DOHH2 (cell line): ENCODE results near the gene UPF2.
"Not testable (repeated sequence)": the region's sequence is repeated elsewhere in the genome, so short reads cannot be mapped to it uniquely, and the experiment has no call there.

ENCODE experiments used
- H3F3A ChIP-seq: fragments of 200-600 bp; sonication (generic), shearing (Covaris generic); 2 replicates; pipeline ENCODE4 v1.6.0; 2016; ENCODE audit warnings: antibody characterized with exemption, mild to moderate bottlenecking; ENCODE audit not compliant: control insufficient read depth, insufficient read depth
- H3K27ac ChIP-seq: fragments of 200-600 bp; sonication (generic); 2 replicates; pipeline ENCODE4 v1.5.1; 2014; ENCODE audit warnings: low read depth, mild to moderate bottlenecking, low read length, moderate library complexity
- H3K27me3 ChIP-seq: fragments of 200-600 bp; sonication (generic); 2 replicates; pipeline ENCODE4 v1.6.1; 2014; ENCODE audit warnings: mild to moderate bottlenecking, low read length, mixed read lengths; ENCODE audit not compliant: control insufficient read depth
- H3K36me3 ChIP-seq: fragments of 200-600 bp; sonication (generic); 2 replicates; pipeline ENCODE4 v1.6.1; 2014; ENCODE audit warnings: mild to moderate bottlenecking, low read length, moderate library complexity, mixed read lengths; ENCODE audit not compliant: control insufficient read depth
- H3K4me1 ChIP-seq: fragments of 200-600 bp; sonication (generic); 2 replicates; pipeline ENCODE4 v1.6.1; 2014; ENCODE audit warnings: mild to moderate bottlenecking, low read length, mixed read lengths; ENCODE audit not compliant: control insufficient read depth
- H3K4me2 ChIP-seq: fragments of 200-600 bp; sonication (generic); 2 replicates; pipeline ENCODE4 v1.6.0; 2014; ENCODE audit warnings: mild to moderate bottlenecking, low read length, moderate library complexity
- H3K4me3 ChIP-seq: fragments of 200-600 bp; sonication (generic); 2 replicates; pipeline ENCODE4 v1.5.1; 2014; ENCODE audit warnings: mild to moderate bottlenecking, low read length, mixed read lengths
- H3K79me2 ChIP-seq: fragments of 200-600 bp; sonication (generic); 2 replicates; pipeline ENCODE4 v1.6.1; 2014; ENCODE audit warnings: mild to moderate bottlenecking, low read length, mixed read lengths; ENCODE audit not compliant: control insufficient read depth
- H3K9me2 ChIP-seq: fragments of 200-600 bp; sonication (generic); replicated peaks from 2 replicates; pipeline ENCODE4 v1.6.1; 2014; ENCODE audit warnings: mild to moderate bottlenecking, low read length, mixed read lengths; ENCODE audit not compliant: control insufficient read depth
- H3K9me3 ChIP-seq: fragments of 200-600 bp; sonication (generic); 2 replicates; pipeline ENCODE4 v1.6.1; 2014; ENCODE audit warnings: antibody characterized with exemption, low read length, mixed read lengths; ENCODE audit not compliant: control insufficient read depth, insufficient read depth
- H4K20me1 ChIP-seq: fragments of 200-600 bp; sonication (generic); 2 replicates; pipeline ENCODE4 v1.6.0; 2014; ENCODE audit warnings: low read depth, mild to moderate bottlenecking, antibody characterized with exemption, low read length, moderate library complexity; ENCODE audit not compliant: control insufficient read depth, insufficient read depth
- EZH2phosphoT487 ChIP-seq: fragments of 200-600 bp; sonication (generic); IDR thresholded peaks from 2 replicates; pipeline ENCODE4 v1.6.1; 2017; ENCODE audit warnings: borderline replicate concordance, mild to moderate bottlenecking, antibody characterized with exemption, low read length, moderate library complexity, mixed read lengths
- TF ChIP-seq, protein P1 (sequence below): fragments of 200-600 bp; sonication (generic); IDR thresholded peaks from one replicate; pipeline ENCODE4 v1.5.1; 2014; ENCODE audit warnings: antibody characterized with exemption, mild to moderate bottlenecking, low read depth, low read length; ENCODE audit not compliant: poor library complexity, severe bottlenecking

Gene UPF2

DNA sequence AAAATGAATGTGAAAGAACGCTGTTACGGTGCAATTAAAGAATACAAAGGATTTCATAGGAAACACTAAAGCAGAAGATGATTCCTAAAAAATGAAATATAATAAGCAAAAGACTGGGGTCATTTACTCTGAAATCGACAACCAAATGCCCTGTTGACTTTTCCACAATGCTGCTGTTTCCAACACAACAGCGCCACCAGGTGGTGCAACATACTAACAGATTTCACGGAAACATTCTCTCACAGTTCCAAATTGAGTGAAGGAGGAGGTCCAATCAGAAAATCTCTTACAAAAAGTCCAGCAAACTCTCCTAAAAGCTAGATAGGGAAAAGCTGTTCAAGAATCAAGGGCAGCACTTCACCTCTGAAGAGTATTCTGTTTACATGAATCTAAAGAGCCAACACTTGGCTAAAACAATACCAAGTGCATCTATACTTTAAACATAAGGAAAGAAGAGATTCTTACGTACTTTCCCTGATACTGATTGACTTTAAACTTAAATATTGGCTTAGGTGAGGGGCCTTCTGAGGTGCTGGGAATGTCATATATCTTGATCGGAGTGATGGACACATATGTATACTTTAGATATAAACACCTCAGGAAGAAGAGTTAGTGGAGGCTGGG is 55.9 kb downstream of the UPF2 start:
- no peaks in the 10 kb centered on the region; the same call in 1 of the 2 replicates for H4K20me1 ChIP-seq
- H3K4me3 ChIP-seq: no peak overlapping the region
- H3K27me3 ChIP-seq: no peaks in the 10 kb centered on the region
- peaks cover 31% of the 10 kb centered on the region for H3F3A ChIP-seq
- peak overlapping the region; percentile 3 for H3K4me2 ChIP-seq
- H3K9me2 ChIP-seq: no peaks in the 10 kb centered on the region
- peaks cover 53% of the 10 kb centered on the region for H3K4me1 ChIP-seq
- peaks cover 24% of the 10 kb centered on the region for H3K79me2 ChIP-seq
- no peaks in the 10 kb centered on the region for H3K9me3 ChIP-seq
- peak overlapping the region; percentile 17 for H3K27ac ChIP-seq
- no peak for TF ChIP-seq EZH2phosphoT487
- TF ChIP-seq, protein P1, sequence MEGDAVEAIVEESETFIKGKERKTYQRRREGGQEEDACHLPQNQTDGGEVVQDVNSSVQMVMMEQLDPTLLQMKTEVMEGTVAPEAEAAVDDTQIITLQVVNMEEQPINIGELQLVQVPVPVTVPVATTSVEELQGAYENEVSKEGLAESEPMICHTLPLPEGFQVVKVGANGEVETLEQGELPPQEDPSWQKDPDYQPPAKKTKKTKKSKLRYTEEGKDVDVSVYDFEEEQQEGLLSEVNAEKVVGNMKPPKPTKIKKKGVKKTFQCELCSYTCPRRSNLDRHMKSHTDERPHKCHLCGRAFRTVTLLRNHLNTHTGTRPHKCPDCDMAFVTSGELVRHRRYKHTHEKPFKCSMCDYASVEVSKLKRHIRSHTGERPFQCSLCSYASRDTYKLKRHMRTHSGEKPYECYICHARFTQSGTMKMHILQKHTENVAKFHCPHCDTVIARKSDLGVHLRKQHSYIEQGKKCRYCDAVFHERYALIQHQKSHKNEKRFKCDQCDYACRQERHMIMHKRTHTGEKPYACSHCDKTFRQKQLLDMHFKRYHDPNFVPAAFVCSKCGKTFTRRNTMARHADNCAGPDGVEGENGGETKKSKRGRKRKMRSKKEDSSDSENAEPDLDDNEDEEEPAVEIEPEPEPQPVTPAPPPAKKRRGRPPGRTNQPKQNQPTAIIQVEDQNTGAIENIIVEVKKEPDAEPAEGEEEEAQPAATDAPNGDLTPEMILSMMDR: peak; percentile 94
- peaks cover 70% of the 10 kb centered on the region for H3K36me3 ChIP-seq

DNA sequence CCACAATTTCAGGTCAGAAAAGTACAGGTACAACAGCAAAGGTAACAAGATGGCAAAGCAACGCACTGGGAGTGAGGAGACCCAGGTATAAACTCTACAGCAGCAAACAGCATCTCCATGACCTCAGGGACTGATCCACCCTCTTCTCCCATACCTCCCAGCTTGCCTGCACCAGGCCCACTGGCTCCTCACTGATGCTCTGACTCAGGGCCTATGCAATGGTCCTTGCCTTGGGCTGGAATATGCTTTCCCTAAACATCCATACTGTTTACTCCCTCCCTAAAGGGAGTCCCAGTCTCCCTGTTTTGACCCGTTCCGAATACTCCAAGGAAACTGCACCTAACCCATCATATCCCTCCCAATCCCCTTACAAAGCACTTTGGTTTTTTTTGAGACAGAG is 60.4 kb downstream of the UPF2 start:
- peaks cover 3% of the 10 kb centered on the region; the same call in 1 of the 2 replicates for H3F3A ChIP-seq
- H3K4me3 ChIP-seq: no peak overlapping the region
- H3K9me2 ChIP-seq: no peaks in the 10 kb centered on the region
- H3K4me2 ChIP-seq: no peak overlapping the region
- no peaks in the 10 kb centered on the region for H3K9me3 ChIP-seq
- H3K36me3 ChIP-seq: peaks cover 69% of the 10 kb centered on the region
- H4K20me1 ChIP-seq: no peaks in the 10 kb centered on the region; the same call in 1 of the 2 replicates
- H3K4me1 ChIP-seq: peaks cover 11% of the 10 kb centered on the region
- H3K27me3 ChIP-seq: no peaks in the 10 kb centered on the region
- TF ChIP-seq EZH2phosphoT487: no peak
- TF ChIP-seq, protein P1: no peak
- H3K79me2 ChIP-seq: peaks cover 9% of the 10 kb centered on the region
- no peak overlapping the region for H3K27ac ChIP-seq

DNA sequence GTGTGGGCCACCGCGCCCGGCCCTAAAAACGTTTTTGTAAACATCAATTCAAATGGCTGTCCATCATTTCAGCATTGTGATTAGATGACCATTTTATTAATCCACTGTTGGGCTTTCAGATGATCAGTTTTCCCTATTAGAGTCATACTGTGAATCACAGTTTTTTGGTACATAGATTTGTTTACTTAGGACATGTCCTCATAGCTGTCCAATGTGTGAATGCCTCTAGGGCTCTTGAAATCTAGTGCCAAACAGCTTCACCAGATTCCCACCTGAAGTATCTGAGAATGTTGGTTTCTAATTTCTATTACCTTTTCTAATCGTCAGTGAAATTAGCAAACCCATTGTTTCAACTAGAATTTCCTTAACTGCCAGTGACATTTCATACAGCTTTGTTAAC is 66.8 kb downstream of the UPF2 start:
- TF ChIP-seq, protein P1: no peak
- TF ChIP-seq EZH2phosphoT487: no peak
- Histone ChIP-seq H3F3A (no peaks in the 10 kb centered on the region), H3K4me3 (no peak overlapping the region), H3K79me2 (no peaks in the 10 kb centered on the region), H3K27ac (no peak overlapping the region), H4K20me1 (no peaks in the 10 kb centered on the region), H3K27me3 (no peaks in the 10 kb centered on the region), H3K36me3 (peaks cover 58% of the 10 kb centered on the region), H3K4me1 (peaks cover 3% of the 10 kb centered on the region; the same call in 1 of the 2 replicates), H3K4me2 (no peak overlapping the region), H3K9me2 (no peaks in the 10 kb centered on the region), H3K9me3 (no peaks in the 10 kb centered on the region)

DNA sequence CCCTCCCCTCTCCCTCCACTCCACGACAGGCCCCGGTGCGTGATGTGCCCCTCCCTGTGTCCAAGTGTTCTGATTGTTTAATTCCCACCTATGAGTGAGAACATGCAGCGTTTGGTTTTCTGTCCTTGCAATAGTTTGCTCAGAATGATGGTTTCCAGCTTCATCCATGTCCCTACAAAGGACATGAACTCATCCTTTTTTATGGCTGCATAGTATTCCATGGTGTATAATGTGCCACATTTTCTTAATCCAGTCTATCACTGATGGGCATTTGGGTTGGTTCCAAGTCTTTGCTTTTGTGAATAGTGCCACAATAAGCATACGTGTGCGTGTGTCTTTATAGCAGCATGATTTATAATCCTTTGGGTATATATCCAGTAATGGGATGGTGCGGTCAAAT is 70.1 kb downstream of the UPF2 start:
- not testable (repeated sequence) for H3K79me2 ChIP-seq, H3K27ac ChIP-seq, H3K4me1 ChIP-seq, H3F3A ChIP-seq, H3K4me2 ChIP-seq, H3K4me3 ChIP-seq, H3K27me3 ChIP-seq, H4K20me1 ChIP-seq, H3K9me2 ChIP-seq, H3K9me3 ChIP-seq
- H3K36me3 ChIP-seq: peaks cover 46% of the 10 kb centered on the region
